ENCODE data around the gene ARRDC4.
A peak's percentile ranks its signal among the peaks of the same experiment; 100 is the strongest.

Gene ARRDC4, protein sequence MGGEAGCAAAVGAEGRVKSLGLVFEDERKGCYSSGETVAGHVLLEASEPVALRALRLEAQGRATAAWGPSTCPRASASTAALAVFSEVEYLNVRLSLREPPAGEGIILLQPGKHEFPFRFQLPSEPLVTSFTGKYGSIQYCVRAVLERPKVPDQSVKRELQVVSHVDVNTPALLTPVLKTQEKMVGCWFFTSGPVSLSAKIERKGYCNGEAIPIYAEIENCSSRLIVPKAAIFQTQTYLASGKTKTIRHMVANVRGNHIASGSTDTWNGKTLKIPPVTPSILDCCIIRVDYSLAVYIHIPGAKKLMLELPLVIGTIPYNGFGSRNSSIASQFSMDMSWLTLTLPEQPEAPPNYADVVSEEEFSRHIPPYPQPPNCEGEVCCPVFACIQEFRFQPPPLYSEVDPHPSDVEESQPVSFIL

DNA sequence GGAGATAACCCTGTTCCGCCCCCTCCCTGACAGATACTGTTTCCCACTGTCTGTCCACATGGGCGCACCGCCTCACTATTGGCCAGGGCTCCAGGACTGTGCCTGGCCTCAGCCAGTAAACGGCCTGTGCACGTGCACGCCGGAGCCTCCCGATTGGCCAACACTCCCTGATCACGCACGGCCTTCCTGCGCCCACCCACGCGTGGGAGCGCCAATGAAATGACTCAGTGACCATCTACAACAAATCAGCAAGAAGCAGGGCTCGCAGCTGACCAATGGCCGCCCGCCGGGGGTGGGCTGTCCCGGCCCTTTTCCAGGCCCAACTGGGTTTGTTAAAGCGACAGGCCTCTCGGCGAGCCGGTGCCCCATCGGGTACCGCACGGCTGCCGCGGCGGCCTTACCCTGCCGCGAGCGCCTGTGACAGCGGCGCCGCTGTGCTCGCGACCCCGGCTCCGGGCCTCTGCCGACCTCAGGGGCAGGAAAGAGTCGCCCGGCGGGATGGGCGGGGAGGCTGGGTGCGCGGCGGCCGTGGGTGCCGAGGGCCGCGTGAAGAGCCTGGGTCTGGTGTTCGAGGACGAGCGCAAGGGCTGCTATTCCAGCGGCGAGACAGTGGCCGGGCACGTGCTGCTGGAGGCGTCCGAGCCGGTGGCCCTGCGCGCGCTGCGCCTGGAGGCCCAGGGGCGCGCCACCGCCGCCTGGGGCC, at the start of gene ARRDC4:
Gene ARRDC4 (plus strand): TSS at position 340 of the 703 bp plus-strand sequence. CDS start 159 bp downstream, at position 499.
- peak; percentile 98 for DNase-seq

DNA sequence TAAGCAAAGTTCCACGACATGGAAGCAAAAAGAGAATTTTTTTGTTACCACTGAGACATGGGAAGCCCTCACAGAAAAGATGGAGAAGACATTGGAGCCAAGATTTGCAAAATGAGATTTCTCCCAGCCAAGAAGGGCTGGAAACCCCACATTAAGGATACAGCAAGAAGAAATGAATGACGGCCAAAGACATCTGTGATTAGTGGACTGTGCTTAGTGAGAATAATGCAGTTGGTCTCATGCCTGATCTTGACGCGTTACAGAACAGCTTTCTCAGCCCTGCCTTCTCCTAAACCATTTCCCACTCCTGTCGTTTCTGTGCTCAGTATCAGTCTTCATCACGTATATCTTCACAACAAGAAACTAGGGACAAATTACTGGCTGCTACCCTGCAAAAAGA, 45.8 kb upstream of the ARRDC4 start:
- DNase-seq: no peak

DNA sequence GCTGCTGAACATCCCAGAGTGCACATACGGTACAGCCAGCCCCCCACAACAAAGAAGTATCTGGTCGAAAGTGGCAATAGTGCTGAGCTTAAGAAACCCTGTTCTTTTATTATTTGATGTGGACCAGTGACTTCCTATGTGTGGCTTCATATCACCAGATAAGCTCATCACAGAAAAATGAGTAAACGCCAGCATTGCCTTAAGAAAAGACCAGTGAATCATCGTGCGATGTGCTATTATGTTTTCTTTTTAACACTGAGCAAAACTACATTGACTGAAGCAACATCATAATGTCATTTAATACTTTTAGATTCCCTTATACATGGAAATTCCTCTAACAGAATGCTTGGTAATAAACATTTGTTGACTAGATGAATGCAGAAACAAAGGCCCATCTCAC, 45.2 kb upstream of the ARRDC4 start:
- no peak for DNase-seq

DNA sequence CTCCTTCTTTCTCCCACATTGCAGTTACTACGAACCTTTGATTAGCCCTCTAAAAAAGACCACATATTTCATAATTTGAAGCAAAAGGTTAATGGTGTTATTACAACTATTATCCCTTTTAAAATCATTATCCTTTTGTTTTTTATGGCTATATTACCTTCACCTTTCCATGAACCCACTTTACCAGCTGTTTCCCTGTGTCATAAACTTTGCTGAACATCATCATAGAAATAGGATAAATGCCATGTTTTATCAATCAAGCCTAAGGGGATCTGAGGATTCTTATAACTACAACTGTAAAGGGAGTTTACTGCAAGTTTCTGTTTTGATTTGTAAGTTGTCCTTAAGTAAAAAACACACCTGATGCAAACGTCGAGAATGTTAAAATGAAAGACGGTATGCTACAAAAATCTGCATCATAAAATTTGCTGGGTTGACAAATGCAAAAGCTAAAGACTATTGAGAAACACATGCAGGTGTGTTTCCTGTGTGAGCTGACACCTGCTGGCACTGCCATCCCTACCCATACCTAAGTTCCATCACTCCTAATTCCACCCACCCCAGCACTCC, 39.1 kb upstream of the ARRDC4 start:
- no peak for DNase-seq

DNA sequence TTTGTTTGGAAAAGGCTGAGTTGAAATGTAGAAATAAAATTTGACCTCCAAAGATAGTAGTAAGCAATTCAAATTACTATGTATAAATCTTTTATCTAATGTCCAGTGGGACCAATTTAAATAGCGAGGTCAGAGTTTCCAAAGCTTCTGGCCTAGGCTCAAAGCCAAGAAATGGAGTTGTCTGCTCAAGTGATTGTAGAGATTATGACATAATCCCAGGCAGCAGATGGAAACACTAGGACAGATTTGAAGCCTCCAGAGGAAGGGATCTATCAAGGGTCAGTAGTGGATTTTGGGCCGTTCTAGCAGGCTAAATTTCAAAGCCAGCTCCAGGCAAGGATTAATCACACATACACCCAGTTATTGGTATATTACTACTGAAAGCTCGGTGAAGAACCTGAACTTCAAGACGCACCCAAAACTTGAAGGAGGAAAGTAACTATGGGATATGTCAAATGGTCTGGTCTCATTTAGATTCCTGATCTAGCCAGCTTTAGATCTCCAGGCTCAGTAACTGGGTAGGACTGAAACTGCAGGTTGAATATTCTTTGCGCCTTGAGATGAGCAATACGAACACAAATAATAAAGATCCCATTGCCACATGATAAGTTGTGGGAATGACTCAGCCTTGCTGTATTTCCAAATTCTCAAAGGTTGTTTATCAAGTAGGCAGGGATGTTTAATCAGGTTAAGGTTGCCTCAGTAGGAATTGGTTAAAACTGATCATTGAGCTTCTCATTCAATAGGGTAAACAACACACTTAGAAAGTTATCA, 30.9 kb upstream of the ARRDC4 start:
- no peak for DNase-seq

DNA sequence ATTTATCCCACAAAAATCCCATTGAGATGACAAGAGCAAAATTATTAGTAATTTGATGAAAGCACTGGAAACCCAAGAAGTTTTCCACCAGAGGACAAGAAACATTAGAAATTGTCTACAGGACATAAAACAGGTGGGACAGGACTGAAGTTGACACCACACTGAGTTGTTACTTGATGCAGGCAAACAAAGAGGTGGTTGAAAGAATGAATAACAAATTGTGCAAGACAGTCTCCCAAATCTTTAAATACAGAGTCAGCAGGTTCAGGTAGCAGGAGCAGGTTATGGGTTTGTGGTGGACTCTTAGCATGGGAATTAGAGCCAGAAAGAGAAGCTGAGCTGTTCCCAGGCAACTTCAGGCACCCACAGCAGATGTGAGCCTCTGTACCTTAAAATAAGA, 30.3 kb upstream of the ARRDC4 start:
- DNase-seq: no peak

DNA sequence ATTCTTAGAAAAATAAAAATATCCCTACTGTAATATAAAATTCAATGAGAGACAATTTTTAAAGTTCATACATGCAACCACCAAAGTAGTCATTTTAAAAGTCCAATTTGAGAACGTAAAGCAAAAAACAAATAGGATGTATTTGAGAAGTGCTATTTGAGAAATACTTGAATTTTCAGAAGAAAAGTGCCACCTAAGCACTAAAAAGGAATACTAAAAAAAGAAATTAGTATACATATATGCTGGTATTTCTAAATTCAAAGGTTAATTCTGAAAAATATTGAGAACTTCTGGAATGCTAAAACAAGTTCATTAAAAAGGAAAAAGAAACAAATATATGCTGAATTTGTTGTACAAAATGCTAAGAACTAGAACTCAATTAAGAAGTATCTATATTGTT, 29.2 kb upstream of the ARRDC4 start:
- no peak for DNase-seq

DNA sequence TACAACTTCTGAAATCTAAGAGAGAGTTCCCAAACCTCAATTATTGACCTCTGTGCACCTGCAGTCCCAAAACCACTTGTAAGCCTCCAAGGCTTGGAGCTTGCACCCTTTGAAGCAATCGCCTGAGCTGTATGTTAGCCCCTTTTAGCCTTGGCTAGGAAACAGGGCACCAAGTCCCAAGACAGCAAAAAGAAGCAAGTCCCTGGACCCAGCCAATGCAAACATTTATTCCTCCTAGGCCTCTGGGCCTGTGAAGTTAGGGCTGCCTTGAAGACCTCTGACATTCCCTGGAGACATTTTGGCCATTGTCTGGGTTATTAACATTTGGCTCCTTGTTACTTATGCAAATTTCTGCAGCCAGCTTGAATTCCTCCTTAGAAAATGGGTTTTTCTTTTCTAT, 26.9 kb upstream of the ARRDC4 start:
- DNase-seq: no peak

DNA sequence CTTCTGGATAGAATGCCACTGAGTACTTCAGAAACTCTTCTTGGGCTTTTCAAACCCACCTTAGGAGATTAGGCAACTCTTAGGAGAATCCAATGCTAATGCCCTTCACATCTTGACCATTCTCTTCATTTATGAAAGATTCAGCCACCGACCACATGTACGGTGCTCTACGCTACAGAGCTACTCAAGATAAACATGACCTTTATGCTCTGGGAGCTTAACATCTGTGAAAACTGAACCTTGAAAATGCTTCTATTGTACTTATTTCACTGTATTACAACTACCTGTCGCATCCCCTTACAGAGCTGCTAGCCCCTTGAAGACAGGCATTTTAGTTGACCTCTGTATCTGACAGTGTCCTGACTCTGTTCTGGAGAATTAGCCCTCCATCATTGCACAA, 19.5 kb upstream of the ARRDC4 start:
- DNase-seq: no peak

DNA sequence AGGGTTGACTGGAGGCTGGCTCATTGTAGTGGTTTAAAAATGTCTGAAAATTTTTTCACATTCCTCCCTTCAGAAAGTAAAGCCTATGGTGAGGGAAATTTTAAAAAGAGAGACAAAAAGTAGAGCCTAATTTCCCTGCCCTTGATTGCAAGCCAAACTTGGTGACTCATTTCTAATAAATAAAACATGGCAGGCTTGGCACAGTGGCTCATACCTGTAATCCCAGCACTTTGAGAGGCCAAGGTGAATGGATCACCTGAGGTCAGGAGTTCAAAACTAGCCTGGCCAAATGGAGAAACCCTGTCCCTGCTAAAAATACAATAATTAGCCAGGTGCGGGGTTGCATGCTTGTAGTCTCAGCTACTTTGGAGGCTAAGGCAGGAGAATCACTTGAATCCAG, 18.9 kb upstream of the ARRDC4 start:
- DNase-seq: no peak

DNA sequence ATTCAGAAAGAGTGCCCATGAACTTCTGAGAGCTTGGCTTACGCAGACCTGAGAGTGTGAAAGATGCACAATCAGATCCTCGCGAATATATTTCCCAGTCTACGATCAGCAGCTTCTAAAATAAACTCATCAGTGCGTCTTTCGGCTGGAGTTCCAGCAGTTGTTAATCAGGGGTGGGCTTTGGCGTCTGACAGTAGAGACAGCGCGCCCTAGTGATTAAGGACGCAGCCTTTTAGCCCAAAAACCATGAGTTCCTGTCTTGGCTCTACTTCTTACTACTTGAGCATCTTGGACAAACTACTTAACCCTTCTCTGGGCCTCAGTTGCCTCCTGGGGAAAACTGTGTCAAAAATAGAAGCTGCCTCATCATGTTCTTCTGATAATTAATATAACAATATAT, 15.8 kb upstream of the ARRDC4 start:
- no peak for DNase-seq

DNA sequence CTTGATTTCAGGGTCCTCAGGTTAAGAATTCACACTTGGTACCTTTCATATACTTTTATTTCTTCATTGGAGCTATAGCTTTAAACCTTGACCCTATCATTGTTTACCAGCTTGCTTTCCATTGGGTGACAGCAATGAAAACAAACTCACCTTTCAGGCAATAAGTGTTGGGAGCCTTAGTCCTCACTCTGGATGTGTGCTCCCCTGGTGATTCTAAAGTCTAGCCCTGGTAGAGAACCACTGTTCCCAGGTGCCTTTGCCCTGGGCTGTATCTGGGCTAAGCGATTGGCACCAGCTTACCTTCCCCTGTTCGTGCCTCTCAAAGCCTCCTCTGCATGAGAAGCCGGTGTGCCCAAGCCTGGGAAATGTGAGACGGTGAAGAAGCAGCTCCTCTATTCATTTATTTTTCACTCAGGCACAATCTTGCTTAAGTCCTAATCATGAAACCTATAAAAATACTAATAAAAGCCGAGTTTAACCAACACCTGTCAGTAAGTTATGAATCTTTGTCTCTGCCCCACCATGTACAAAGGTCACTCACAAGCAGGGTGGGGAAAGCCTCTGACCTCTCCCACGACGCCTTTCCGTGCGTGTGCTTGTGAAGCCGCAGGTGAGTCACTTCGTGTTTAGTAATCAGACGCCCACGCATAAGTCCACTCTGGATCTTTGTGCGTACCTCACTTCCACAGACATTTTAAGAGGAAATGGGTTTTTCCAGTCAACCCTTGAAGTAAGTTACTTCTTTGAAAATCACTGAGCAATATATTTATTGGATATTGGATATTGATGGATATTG, 12.8 kb upstream of the ARRDC4 start:
- DNase-seq: no peak

DNA sequence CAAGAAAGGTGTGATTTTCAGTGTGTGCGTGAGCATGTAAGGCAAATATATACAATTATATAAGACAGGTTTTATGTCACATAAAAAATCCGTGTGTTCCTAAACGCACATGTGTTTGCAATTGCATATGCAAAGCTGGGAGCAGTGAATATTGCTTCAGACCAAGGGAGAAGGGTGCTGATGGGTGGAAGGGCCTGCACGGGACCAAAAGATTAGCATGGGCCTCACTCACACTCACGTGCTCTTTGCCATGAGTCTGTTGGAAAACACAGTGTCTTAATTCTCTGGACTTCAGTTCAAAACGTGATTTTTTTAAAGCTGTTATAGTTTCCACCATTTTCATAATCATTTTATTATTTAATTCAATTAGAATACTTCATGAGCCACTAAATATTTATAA, 7.2 kb upstream of the ARRDC4 start:
- DNase-seq: no peak

DNA sequence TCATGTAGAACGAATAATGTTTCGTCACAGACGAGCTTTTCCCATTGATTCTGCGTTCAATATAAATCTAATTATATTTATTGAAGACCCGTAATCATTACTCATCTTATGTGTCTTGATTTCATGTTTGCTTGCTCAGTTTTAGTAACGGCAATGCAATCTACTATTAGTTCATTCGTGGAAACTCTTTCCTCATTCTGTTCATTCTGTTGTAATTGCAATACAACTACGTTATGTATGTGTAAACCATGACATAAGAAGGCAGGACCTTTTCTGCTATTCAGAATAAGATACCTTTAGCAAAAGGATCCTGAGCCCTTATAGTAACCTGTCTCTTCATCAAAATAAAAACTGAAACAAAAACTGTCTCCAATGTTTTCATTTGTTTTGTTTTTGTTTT, 6.8 kb upstream of the ARRDC4 start:
- DNase-seq: no peak

DNA sequence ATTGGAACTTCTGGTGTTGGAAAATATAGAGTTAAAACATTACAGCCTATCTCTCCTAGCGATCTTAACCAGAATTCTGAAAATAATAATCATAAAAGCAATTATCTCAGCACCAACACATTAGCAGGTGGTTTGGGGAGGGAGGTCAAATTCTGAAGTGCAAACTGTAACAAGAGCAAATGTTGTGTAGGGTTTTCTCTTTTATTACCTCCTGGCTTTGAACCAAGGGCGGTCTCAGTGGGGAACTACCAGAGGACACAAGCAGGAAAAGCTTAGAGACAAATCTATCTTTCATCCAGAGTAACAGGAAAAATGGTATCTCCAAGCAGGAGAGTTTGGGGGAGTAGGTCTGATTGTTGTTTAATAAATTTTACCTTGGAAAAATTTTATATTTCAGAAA, 5.5 kb upstream of the ARRDC4 start:
- DNase-seq: no peak

DNA sequence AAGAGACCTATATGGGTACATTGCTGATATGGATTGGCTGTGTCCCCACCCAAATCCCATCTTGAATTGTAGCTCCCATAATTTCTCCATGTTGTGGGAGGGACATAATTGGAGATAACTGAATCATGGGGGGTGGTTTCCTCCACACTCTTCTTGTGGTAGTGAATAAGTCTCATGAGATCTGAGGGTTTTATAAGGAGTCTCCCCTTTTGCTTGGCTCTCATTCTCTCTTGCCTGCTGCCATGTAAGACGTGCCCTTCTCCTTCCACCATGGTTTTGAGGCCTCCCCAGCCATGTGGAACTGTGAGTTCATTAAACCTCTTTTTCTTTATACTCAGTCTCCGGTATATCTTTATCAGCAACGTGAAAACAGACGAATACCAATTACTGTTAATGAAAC, 5.0 kb upstream of the ARRDC4 start:
- DNase-seq: no peak

DNA sequence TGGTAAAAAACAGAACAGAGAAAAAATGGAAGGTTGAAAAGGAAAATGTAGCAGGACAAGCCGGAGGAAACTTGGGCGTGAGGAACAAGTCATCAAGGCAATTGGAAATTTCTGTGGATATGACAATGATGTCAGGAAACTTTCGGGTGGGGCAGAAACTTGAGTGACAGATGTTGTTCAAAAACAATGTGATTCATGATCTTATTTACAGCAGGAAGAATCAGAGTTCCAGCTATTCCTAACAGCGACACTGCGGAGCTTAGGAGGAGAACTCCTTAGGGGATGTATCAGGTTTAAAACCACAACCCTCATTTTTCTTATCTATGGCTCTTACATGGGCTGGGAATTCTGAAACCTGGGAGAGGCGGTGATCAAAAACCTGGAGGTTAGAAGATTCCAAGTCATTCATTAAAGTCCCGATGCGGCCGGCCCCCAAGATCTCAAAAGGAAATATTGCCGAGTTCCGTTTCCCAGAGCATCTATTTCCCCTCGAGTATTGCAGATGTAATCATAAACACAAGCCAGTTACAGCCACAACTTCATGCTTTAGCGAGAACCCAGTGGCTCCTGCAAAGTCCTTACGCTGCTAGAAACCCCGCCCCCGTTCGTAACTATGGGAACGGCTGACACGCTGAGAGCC, 659 bp upstream of the ARRDC4 start:
- DNase-seq: no peak

DNA sequence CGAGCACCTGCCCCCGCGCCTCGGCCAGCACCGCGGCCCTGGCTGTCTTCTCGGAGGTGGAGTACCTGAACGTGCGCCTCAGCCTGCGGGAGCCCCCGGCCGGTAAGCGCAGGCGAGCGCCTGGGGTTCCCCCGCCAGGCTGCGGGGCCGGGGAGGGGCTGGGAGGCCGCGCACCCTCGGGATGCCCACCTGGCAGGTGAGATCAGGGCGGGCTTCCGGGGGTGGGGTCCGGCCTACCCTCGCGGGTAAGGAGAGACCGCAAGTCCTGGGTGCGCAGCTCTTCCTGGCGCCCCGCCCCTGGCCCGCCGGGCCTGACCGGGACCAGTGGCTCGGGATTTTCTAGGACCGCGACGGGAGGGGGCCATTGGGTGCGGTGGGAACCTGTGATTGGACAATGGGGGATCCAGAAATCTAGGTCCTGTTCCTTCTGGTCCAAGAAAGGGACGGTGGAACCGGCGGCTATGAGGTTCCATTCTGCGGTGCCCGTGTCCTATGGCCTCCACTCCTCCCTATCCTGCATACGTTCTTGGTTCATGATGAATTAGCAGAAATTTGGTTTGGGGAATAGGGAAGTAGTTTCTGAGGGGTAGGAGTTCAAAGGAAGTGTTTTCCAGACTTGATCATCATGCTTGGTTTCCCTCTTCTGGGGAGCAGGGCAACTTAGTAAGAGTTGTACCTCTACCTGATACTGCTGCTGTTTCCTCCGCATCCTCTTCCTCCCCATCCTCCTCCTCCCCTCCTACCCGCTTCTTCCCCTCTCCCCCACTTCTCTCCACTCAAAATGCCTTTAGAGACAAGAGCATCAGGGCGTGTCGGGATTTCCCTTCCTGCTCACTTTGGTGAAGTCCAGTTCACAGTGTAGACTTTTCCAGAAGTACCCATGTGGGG, 808 bp downstream of the ARRDC4 start:
- DNase-seq: peak; percentile 22

DNA sequence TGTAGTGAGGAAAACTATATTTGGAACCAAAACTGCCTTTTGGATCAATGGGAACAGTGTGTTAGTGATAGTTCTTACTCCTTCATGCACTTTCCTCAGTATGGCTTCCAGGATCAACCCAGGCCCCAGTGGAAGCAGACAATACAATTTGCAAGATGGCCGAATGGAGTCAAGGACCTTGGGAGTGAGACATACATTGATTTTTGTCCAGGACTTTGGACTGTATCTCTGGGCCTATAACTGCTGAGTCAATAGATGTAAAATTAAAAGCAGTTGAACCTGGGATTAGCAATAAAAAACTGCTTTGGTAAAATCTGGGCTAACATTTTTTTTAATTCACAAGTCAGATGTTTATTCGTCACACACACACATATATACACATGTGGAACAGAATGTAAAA, 1.8 kb downstream of the ARRDC4 start:
- DNase-seq: no peak

DNA sequence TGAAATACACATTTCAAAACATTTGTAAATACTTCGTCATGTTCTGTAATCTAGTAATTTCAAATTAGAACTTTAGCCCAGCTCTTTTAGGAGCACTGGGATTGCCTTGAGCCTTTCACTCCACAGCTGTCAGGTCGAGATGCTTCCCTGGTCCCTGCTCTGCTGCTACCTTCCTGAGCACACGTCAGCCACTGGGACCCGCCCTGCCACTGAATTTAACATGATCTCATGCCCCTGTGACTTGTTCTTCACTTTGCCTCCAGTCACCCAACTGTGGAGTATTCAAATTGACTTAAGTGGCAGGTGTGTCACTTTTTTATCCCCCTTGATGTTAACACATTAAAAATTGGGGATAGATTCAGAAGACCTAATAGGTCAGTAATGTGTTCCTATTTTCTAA, 3.3 kb downstream of the ARRDC4 start:
- no peak for DNase-seq

DNA sequence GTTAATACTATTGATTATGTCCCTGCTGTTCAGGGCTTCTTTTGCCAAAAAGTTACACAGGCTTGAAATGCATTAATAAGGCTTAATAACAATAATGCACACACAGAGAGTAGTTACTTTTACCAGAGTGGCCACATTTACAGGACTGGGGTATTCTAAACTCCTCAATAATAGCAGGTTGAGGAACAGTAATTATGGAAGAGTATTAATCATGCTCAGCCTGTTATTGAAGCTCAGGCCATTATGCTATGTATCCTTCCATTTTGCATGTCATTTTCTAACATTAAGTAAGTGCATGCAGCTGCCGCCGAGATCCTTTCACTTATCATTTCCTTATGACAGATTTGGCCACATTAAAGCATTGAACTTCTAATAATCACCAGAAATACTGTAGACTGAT, 5.7 kb downstream of the ARRDC4 start:
- no peak for DNase-seq
